ENCODE results near the gene SSC4D. TPM values are rescaled to one million over a fixed set of nuclear protein-coding genes. Genes with fewer than 3 reads are reported as not detected.
"Not testable (repeated sequence)": the region's sequence is repeated elsewhere in the genome, so short reads cannot be mapped to it uniquely, and the experiment has no call there.

Gene SSC4D
- total and polyA plus RNA-seq, 2 donors from 2014 or later, result 2.1 to 12.9 TPM

GRCh38 chr7:76440404-76440803, 30.9 kb upstream of the SSC4D start:
- DNase-seq; H3K9ac ChIP-seq (ENCODE audit: low read length in 3 of 3); H3K27me3 ChIP-seq (ENCODE audit: control insufficient read depth, insufficient read depth, low read length); H3K9me3 ChIP-seq (ENCODE audit: control insufficient read depth in 2 of 3, insufficient read depth in 1 of 3, low read length in 3 of 3); H3K27ac ChIP-seq (ENCODE audit: low read depth in 2 of 2, low read length in 2 of 2); intact Hi-C loops (cut with DNase I); H3K4me3 ChIP-seq (ENCODE audit: low read length in 3 of 3); FAIRE-seq; H3K4me1 ChIP-seq (ENCODE audit: control insufficient read depth in 2 of 3, insufficient read depth in 2 of 3, low read depth in 1 of 3, low read length in 3 of 3); H3K36me3 ChIP-seq (ENCODE audit: control insufficient read depth in 2 of 3, insufficient read depth in 3 of 3, low read length in 3 of 3): not testable (repeated sequence)

- H3K4me1 ChIP-seq (ENCODE audit: control insufficient read depth in 2 of 3, insufficient read depth in 2 of 3, low read depth in 1 of 3, low read length in 3 of 3); H3K27ac ChIP-seq (ENCODE audit: low read depth in 2 of 2, low read length in 2 of 2); H3K36me3 ChIP-seq (ENCODE audit: control insufficient read depth in 2 of 3, insufficient read depth in 3 of 3, low read length in 3 of 3); H3K9me3 ChIP-seq (ENCODE audit: control insufficient read depth in 2 of 3, insufficient read depth in 1 of 3, low read length in 3 of 3); H3K9ac ChIP-seq (ENCODE audit: low read length in 3 of 3); H3K27me3 ChIP-seq (ENCODE audit: control insufficient read depth, insufficient read depth, low read length); FAIRE-seq; intact Hi-C loops (cut with DNase I); DNase-seq; H3K4me3 ChIP-seq (ENCODE audit: low read length in 3 of 3): not testable (repeated sequence)
These were observed 29.8 kb upstream of the SSC4D start for GRCh38 chr7:76439120-76439888.

GRCh38 chr7:76437873-76438272, 28.4 kb upstream of the SSC4D start:
- peak in 4 of 5 donors; percentile 83 to 85 (median 84) for DNase-seq
- H3K4me1 ChIP-seq (ENCODE audit: control insufficient read depth in 2 of 3, insufficient read depth in 2 of 3, low read depth in 1 of 3, low read length in 3 of 3); H3K36me3 ChIP-seq (ENCODE audit: control insufficient read depth in 2 of 3, insufficient read depth in 3 of 3, low read length in 3 of 3); H3K4me3 ChIP-seq (ENCODE audit: low read length in 3 of 3); H3K27ac ChIP-seq (ENCODE audit: low read depth in 2 of 2, low read length in 2 of 2); FAIRE-seq; H3K27me3 ChIP-seq (ENCODE audit: control insufficient read depth, insufficient read depth, low read length); H3K9ac ChIP-seq (ENCODE audit: low read length in 3 of 3); intact Hi-C loops (cut with DNase I); H3K9me3 ChIP-seq (ENCODE audit: control insufficient read depth in 2 of 3, insufficient read depth in 1 of 3, low read length in 3 of 3): not testable (repeated sequence)
- TF ChIP-seq, protein P1, sequence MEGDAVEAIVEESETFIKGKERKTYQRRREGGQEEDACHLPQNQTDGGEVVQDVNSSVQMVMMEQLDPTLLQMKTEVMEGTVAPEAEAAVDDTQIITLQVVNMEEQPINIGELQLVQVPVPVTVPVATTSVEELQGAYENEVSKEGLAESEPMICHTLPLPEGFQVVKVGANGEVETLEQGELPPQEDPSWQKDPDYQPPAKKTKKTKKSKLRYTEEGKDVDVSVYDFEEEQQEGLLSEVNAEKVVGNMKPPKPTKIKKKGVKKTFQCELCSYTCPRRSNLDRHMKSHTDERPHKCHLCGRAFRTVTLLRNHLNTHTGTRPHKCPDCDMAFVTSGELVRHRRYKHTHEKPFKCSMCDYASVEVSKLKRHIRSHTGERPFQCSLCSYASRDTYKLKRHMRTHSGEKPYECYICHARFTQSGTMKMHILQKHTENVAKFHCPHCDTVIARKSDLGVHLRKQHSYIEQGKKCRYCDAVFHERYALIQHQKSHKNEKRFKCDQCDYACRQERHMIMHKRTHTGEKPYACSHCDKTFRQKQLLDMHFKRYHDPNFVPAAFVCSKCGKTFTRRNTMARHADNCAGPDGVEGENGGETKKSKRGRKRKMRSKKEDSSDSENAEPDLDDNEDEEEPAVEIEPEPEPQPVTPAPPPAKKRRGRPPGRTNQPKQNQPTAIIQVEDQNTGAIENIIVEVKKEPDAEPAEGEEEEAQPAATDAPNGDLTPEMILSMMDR (IDR thresholded peaks at IDR 0.05; ENCODE audit: borderline replicate concordance, extremely low read depth, insufficient read depth), result peak; percentile 82

DNA sequence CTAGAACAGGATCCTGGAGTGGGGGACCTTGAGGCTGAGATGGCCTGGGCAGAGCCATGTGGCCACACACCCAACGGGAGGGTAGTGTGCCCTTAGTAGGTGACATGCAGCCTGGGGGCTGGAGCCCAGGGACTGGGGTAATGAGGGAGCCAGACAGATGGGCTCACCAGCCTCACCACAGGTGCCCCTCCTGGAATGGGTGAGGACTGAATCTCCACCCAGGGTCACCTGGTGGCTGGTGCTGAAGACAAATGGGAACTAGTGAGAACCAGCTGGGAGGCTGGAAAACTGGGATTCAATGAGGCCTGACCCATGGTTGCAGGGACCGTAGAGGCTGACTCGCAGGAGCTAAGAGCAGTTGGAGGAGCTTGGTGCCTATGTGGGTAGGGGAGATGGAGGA, 21.3 kb upstream of the SSC4D start:
- Histone ChIP-seq H3K9me3 (ENCODE audit: control insufficient read depth in 2 of 3, insufficient read depth in 1 of 3, low read length in 3 of 3) (no peaks in the 10 kb centered on the region), H3K27me3 (ENCODE audit: control insufficient read depth, insufficient read depth, low read length) (no peaks in the 10 kb centered on the region), H3K36me3 (ENCODE audit: control insufficient read depth in 2 of 3, insufficient read depth in 3 of 3, low read length in 3 of 3) (no peaks in the 10 kb centered on the region), H3K9ac (ENCODE audit: low read length in 3 of 3) (no peak overlapping the region), H3K4me3 (ENCODE audit: low read length in 3 of 3) (no peak overlapping the region), H3K27ac (ENCODE audit: low read depth in 2 of 2, low read length in 2 of 2) (no peak overlapping the region), H3K4me1 (ENCODE audit: control insufficient read depth in 2 of 3, insufficient read depth in 2 of 3, low read depth in 1 of 3, low read length in 3 of 3) (no peaks in the 10 kb centered on the region)
- FAIRE-seq (no peak), DNase-seq (peak in 1 of 5 donors; percentile 39)
- TF ChIP-seq, protein P1 (IDR thresholded peaks at IDR 0.05; ENCODE audit: borderline replicate concordance, extremely low read depth, insufficient read depth), result no peak
- intact Hi-C loops (cut with DNase I), result no loop called here
